Vein endothelial cell (primary cell): Measurements from ENCODE around the gene WBP2. TPM values are rescaled to one million over a fixed set of nuclear protein-coding genes. Genes with fewer than 3 reads are reported as not detected.

ENCODE experiments used
- total RNA-seq: library from RNA; depleted of rRNA; stranded (reverse); fragments of >200 nt; gene quantifications from 2 replicates; pipeline ENCODE4 v1.2.3, GENCODE V29; 2012

WBP2 gene
- 28.4 and 51.6 TPM in 2 replicates for total RNA-seq

DNA sequence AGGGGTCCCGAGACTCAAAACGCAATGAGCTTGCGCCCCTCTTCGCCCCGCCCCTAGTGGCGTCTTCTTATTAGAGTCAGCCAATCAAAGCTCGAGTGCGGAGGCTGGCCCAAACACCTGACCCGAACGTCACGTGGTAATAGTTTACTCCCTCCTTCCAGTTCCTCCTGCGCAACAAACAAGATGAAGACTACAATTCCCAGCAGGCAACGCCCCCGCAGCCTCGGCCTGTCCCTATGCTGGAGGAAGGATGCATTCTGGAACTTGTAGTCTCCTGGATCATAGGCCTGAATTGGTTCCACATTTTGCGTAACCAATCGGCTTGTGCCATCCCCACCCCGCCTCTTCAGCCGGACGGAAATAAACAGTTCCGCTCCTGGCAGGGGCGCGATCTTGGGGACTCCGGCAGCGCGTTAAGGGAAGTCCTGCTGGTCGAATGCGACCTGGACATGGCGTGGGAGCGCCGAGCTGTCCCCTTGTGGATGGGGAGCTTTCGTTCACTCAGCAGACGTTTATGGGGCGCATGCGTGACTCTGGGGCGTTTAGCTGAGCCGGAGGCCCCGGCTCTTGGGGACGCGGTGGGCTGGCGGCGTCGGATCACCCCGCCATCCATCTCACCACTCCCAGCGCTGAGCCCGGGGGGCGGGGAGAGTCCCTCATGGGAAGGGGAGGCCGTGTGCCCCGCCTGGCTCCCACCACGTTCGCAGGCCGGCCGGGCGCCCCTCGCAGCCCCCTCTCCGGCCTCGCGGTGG, at the start of gene WBP2:
Gene WBP2 (minus strand): TSS at position 26 of the 752 bp plus-strand sequence. CDS start 38 bp downstream, outside the sequence.

GRCh38 chr17:75896415-75897159, 41.5 kb upstream of the WBP2 start, which contains the start of gene TRIM65:
Gene TRIM65 (minus strand): TSS chr17:75896951. CDS start chr17:75896937, 14 bp downstream.

GRCh38 chr17:75878174-75878998, 23.3 kb upstream of the WBP2 start, which contains the start of gene TRIM47:
Gene TRIM47 (minus strand): TSS chr17:75878581. CDS start chr17:75878548, 33 bp downstream.

DNA sequence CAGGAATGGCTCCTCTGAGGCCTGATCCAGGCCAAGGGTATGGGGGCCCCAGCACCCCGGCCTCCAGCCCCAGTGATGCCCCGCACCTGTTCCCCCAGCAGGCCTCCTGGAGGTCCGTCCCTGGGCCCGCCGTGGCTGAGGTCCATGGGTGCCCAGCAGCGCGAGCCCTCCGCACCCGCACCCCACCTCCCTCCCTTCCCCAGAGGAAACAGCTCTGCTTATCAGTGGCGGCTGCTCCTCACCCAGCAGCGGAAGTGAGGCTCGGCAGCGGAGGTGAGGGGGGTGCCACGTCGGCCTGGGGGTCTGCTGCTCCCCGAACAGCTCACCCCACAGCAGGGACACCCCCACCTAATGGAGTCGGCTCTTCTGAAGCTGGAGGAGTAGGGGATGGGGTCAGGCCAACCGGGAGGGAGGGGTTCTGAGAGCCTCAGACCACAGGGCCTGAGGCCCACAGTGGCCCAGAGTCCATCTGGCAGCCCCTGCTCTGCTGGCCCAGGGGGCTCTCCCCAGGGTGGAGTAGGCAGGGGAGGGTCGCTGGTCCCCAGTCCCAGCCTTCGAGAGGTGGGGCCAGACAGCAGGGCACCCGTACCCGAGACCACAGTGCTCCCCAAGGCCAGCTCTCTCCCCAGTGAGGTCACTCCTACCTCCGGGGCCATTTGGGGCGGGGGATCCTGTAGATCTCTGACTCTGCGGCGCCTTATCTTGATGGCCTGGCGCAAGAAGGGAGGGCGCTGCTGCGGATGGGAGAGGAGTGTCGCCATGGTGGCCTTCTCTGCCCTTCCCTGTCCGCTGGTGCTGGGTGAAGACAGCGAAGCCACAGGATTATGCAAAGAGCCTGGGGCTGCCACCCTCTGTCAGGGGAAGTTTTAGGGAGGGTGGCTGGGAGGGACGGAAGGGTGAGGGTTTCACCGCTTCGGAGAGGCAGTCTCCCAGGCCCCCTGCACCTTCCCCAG, 11.3 kb downstream of the WBP2 start, which contains the start of gene UNC13D:
Gene UNC13D (minus strand): TSS at position 828 of the 953 bp plus-strand sequence. CDS start 67 bp downstream, at position 761.

Other genes with a start within 250 kb of the WBP2 start
- gene SMIM5, start 221.9 kb downstream of the WBP2 start, total RNA-seq = under 0.01 and 0.10 TPM in 2 replicates
- 16.3 and 18.1 TPM in 2 replicates for gene RECQL5, start 188.2 kb downstream of the WBP2 start, total RNA-seq
- 70.9 and 71.3 TPM in 2 replicates for gene SAP30BP, start 188.0 kb downstream of the WBP2 start, total RNA-seq
- 6.1 and 50.0 TPM in 2 replicates for gene ITGB4, start 133.9 kb downstream of the WBP2 start, total RNA-seq
- 50.5 and 65.7 TPM in 2 replicates for gene GALK1, start 90.1 kb downstream of the WBP2 start, total RNA-seq
- 17.9 and 19.6 TPM in 2 replicates for gene UNK, start 70.5 kb downstream of the WBP2 start, total RNA-seq
- gene UNC13D, start 10.9 kb downstream of the WBP2 start, total RNA-seq = 0.76 and 3.9 TPM in 2 replicates
- gene TRIM47, start 23.2 kb upstream of the WBP2 start, total RNA-seq = 61.9 and 66.6 TPM in 2 replicates
- gene TRIM65, start 41.6 kb upstream of the WBP2 start, total RNA-seq = 30.4 and 35.6 TPM in 2 replicates
- 41.0 and 42.8 TPM in 2 replicates for gene MRPL38, start 49.5 kb upstream of the WBP2 start, total RNA-seq
- gene FBF1, start 85.7 kb upstream of the WBP2 start, total RNA-seq = 5.5 and 7.2 TPM in 2 replicates
- gene ACOX1, start 123.8 kb upstream of the WBP2 start, total RNA-seq = 57.5 and 70.3 TPM in 2 replicates
- gene TEN1, start 123.9 kb upstream of the WBP2 start, total RNA-seq = 18.7 and 21.6 TPM in 2 replicates
- gene CDK3, start 145.5 kb upstream of the WBP2 start, total RNA-seq = 0.33 and 1.5 TPM in 2 replicates
- not detected in 2 replicates for gene EVPL, start 172.0 kb upstream of the WBP2 start, total RNA-seq
- gene SRP68, start 217.2 kb upstream of the WBP2 start, total RNA-seq = 29.4 and 33.4 TPM in 2 replicates
- not detected in 2 replicates for gene GALR2, start 219.4 kb upstream of the WBP2 start, total RNA-seq
- gene ZACN, start 223.8 kb upstream of the WBP2 start, total RNA-seq = not detected in 2 replicates
- gene EXOC7, start 248.5 kb upstream of the WBP2 start, total RNA-seq = 102 and 107 TPM in 2 replicates